ENCODE measurements around the gene ATG9A.

GRCh38 chr2:219218217-219218731 lies 11.2 kb downstream of the ATG9A start:
- no peak for TF ChIP-seq CTCF (IDR thresholded peaks at IDR 0.05)
- TF ChIP-seq POLR2A (IDR thresholded peaks at IDR 0.05), result no peak
- no peak for TF ChIP-seq POLR2AphosphoS5 (IDR thresholded peaks at IDR 0.05; ENCODE audit: insufficient read depth in 1 of 2, low read depth in 1 of 2)

All from vagina (tissue), 2 donors.